Stomach (tissue), 9 donors: Measurements from ENCODE around the gene SDR42E1. TPM values are rescaled to one million over a fixed set of nuclear protein-coding genes. Genes with fewer than 3 reads are reported as not detected.

ENCODE experiments used
- DNase-seq, 2 donors: peaks; one replicate each; pipeline versions ENCODE4 v3.0.0 to v3.0.0-alpha.2; 2013 to 2019
- H3K27ac ChIP-seq, 5 donors: fragments of 200-600 bp in 4 of 5; sonication (generic) in 4 of 5; one replicate each; pipeline ENCODE4 v1.5.1; 2013 to 2019; ENCODE audit warnings: mild to moderate bottlenecking in 1 of 5, moderate library complexity in 1 of 5
- H3K27me3 ChIP-seq, 3 donors: fragments of 200-600 bp; sonication (generic); one replicate each; pipeline ENCODE4 v1.5.1; 2017 to 2019; ENCODE audit warnings: mixed run types in 1 of 3
- H3K36me3 ChIP-seq, 4 donors: fragments of 200-600 bp; sonication (generic); 1 replicate in 3 of 4; 2 replicates in 1 of 4; pipeline ENCODE4 v1.5.1; 2016 to 2019
- H3K4me1 ChIP-seq, 4 donors: fragments of 200-600 bp; sonication (generic); one replicate each; pipeline ENCODE4 v1.5.1; 2016 to 2019
- H3K4me3 ChIP-seq, 4 donors: fragments of 200-600 bp; sonication (generic) in 3 of 4; one replicate each; pipeline ENCODE4 v1.5.1; 2016 to 2019; ENCODE audit warnings: mild to moderate bottlenecking in 1 of 4
- H3K9me3 ChIP-seq, 4 donors: fragments of 200-600 bp; sonication (generic); one replicate each; pipeline ENCODE4 v1.5.1; 2016 to 2019
- EP300 ChIP-seq: sonication (generic); formaldehyde crosslinking; IDR thresholded peaks from one replicate; pipeline ENCODE4 v1.6.1; 2017; ENCODE audit warnings: antibody characterized with exemption
- POLR2A ChIP-seq, 4 donors: fragments of 450-650 bp; IDR thresholded peaks; one replicate each; pipeline ENCODE4 v1.6.1; 2016; ENCODE audit warnings: antibody characterized with exemption in 4 of 4, control low read depth in 2 of 4, mild to moderate bottlenecking in 1 of 4, moderate library complexity in 1 of 4
- POLR2AphosphoS5 ChIP-seq, 3 donors: sonication (generic); formaldehyde crosslinking; IDR thresholded peaks; one replicate each; pipeline ENCODE4 v1.6.1; 2016; ENCODE audit warnings: antibody characterized with exemption in 3 of 3
- WGBS, 5 donors: extraction: QIAGEN DNeasy Blood & Tissue Kit in 3 of 5; methylation state at CpG; one replicate each; pipeline versions ENCODE4 v1.1.5 to v1.1.7; 2013 to 2018; 5-methylcytosine and 5-hydroxymethylcytosine counted together
- intact Hi-C: fragments of 100-400 bp; cut with DNase I; formaldehyde crosslinking; loops from one replicate; pipeline ENCODE4 v1.15.1; 2023; ENCODE audit warnings: low total_unique reads
- polyA plus RNA-seq, 3 donors: library from polyadenylated mRNA; stranded (reverse); fragments of 200-250 nt; gene quantifications; one replicate each; pipeline ENCODE4 v1.2.3, GENCODE V29; 2013
- total RNA-seq, 5 donors: library from RNA; depleted of rRNA; stranded (reverse); fragments of >200 nt; gene quantifications; one replicate each; pipeline versions ENCODE4 v1.1.0 to v1.2.3, GENCODE V29; 2014 to 2016
- TF ChIP-seq, protein P1 (sequence below), 7 experiments: fragments of 450-650 bp in 4 of 7; fragments of 200-600 bp in 3 of 7; sonication (generic) in 3 of 7; IDR thresholded peaks; one replicate each; pipeline ENCODE4 v1.5.1; 2016 to 2019; ENCODE audit warnings: antibody characterized with exemption in 7 of 7, control low read depth in 2 of 7, mild to moderate bottlenecking in 1 of 7
- donor health status: healthy with polysubstance abuse.
- donor health status: Bipolar disorder and iron deficiency.
- donor health status: healthy.

Gene SDR42E1
- total and polyA plus RNA-seq, 8 donors, result 0.58 to 7.9 (median 2.3) TPM; not detected in 1

DNA sequence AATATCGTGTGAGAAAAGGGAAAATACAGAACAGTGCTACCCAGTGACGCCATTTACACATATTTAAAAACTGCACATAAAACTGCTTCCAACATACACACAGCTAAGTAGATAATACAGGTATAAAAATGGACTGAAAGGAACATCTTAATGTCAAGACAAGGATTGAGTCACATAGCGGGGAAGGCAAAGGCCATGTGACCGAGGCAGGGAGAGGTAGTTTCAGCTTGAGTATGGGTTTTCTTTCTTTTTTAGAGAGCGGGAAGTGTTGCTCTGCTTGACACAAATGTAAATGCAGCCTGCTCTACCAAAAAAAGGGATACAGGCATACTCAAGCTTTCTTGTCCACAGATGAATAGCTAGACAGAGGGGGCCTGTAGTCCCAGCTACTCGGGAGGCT, 46.5 kb downstream of the SDR42E1 start:
- 85 to 93% (median 92%) methylated on average over 6 of the region's 6 CpGs for WGBS, 5 donors
- Histone ChIP-seq H3K36me3 (no peaks in the 10 kb centered on the region), H3K27ac (no peak overlapping the region), H3K4me3 (no peak overlapping the region), H3K4me1 (no peaks in the 10 kb centered on the region), H3K27me3 (no peaks in the 10 kb centered on the region), H3K9me3 (peaks cover 0 to 7% (median 2%) of the 10 kb centered on the region in 4 donors)
- intact Hi-C loops, result no loop called here
- no peak for DNase-seq
- TF ChIP-seq POLR2AphosphoS5 (IDR thresholded peaks at IDR 0.05), result no peak
- TF ChIP-seq POLR2A (IDR thresholded peaks at IDR 0.05), result no peak
- no peak for TF ChIP-seq EP300
- TF ChIP-seq, protein P1, sequence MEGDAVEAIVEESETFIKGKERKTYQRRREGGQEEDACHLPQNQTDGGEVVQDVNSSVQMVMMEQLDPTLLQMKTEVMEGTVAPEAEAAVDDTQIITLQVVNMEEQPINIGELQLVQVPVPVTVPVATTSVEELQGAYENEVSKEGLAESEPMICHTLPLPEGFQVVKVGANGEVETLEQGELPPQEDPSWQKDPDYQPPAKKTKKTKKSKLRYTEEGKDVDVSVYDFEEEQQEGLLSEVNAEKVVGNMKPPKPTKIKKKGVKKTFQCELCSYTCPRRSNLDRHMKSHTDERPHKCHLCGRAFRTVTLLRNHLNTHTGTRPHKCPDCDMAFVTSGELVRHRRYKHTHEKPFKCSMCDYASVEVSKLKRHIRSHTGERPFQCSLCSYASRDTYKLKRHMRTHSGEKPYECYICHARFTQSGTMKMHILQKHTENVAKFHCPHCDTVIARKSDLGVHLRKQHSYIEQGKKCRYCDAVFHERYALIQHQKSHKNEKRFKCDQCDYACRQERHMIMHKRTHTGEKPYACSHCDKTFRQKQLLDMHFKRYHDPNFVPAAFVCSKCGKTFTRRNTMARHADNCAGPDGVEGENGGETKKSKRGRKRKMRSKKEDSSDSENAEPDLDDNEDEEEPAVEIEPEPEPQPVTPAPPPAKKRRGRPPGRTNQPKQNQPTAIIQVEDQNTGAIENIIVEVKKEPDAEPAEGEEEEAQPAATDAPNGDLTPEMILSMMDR (IDR thresholded peaks at IDR 0.05), result no peak

- no peaks in the 10 kb centered on the region for H3K27me3 ChIP-seq
- no peak for TF ChIP-seq EP300
- TF ChIP-seq, protein P1 (IDR thresholded peaks at IDR 0.05), result no peak
- no peak for DNase-seq
- intact Hi-C loops, result no loop called here
- H3K9me3 ChIP-seq, result peaks cover 2 to 6% (median 5%) of the 10 kb centered on the region in 4 donors
- 71 to 87% (median 80%) methylated on average over 9 of the region's 9 CpGs for WGBS, 5 donors
- H3K27ac ChIP-seq, result no peak overlapping the region
- H3K4me3 ChIP-seq, result no peak overlapping the region
- no peaks in the 10 kb centered on the region for H3K4me1 ChIP-seq
- H3K36me3 ChIP-seq, result peaks cover 0 to 24% (median 13%) of the 10 kb centered on the region in 4 donors
These were observed 54.9 kb downstream of the SDR42E1 start for GRCh38 chr16:81956213-81956948.

- H3K36me3 ChIP-seq, result peaks cover 0 to 25% (median 16%) of the 10 kb centered on the region in 4 donors
- WGBS, 5 donors, result 73 to 86% (median 79%) methylated on average over 2 of the region's 2 CpGs
- H3K27ac ChIP-seq, result no peak overlapping the region
- no peaks in the 10 kb centered on the region for H3K27me3 ChIP-seq
- H3K9me3 ChIP-seq, result peaks cover 8 to 12% (median 11%) of the 10 kb centered on the region in 4 donors
- H3K4me1 ChIP-seq, result no peaks in the 10 kb centered on the region
- H3K4me3 ChIP-seq, result no peak overlapping the region
- DNase-seq, result no peak
- TF ChIP-seq, protein P1 (IDR thresholded peaks at IDR 0.05), result no peak
- TF ChIP-seq EP300, result no peak
- intact Hi-C loops, result no loop called here
These were observed 59.7 kb downstream of the SDR42E1 start for GRCh38 chr16:81951564-81951963.

DNA sequence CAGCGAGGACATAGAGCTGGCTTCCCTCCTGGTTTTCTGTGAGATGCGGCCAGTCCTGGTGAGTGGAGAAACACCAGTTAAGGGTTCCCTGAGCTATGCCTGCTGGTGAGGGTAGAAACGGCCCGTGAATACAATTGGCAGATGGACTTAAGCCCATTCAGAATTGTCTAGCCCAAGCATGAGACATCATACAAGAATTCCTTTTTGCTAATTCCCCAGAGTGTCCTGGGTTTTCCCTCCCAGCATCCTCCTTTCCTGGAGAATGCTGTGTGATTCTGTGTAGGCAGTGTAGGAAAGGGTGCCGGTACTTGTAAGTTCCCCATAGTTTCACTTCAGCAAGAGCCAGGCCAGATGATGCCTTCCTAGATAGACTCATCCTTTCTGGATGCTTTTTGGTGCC, 65.1 kb downstream of the SDR42E1 start:
- Histone ChIP-seq H3K27ac (no peak overlapping the region), H3K27me3 (no peaks in the 10 kb centered on the region), H3K4me3 (no peak overlapping the region), H3K4me1 (no peaks in the 10 kb centered on the region), H3K36me3 (peaks cover 0 to 36% (median 22%) of the 10 kb centered on the region in 4 donors), H3K9me3 (peaks cover 4 to 5% (median 4%) of the 10 kb centered on the region in 4 donors)
- TF ChIP-seq POLR2A (IDR thresholded peaks at IDR 0.05) (no peak), POLR2AphosphoS5 (IDR thresholded peaks at IDR 0.05) (no peak), EP300 (no peak)
- TF ChIP-seq, protein P1 (IDR thresholded peaks at IDR 0.05), result no peak
- no peak for DNase-seq
- intact Hi-C loops, result no loop called here
- WGBS, 5 donors, result 89 to 92% (median 89%) methylated on average over 5 of the region's 5 CpGs
